Dedifferentiated amniotic fluid mesenchymal stem cell (primary cell): ENCODE measurements around the gene FNIP2.
"Not testable (repeated sequence)": the region's sequence is repeated elsewhere in the genome, so short reads cannot be mapped to it uniquely, and the experiment has no call there.

Experiments
- DNase-seq: peaks from one replicate; pipeline ENCODE4 v3.0.0-alpha.2; 2016; ENCODE audit errors: extremely low spot score

FNIP2 gene

GRCh38 chr4:158793021-158793420 lies 24.2 kb downstream of the FNIP2 start:
- no peak for DNase-seq

DNA sequence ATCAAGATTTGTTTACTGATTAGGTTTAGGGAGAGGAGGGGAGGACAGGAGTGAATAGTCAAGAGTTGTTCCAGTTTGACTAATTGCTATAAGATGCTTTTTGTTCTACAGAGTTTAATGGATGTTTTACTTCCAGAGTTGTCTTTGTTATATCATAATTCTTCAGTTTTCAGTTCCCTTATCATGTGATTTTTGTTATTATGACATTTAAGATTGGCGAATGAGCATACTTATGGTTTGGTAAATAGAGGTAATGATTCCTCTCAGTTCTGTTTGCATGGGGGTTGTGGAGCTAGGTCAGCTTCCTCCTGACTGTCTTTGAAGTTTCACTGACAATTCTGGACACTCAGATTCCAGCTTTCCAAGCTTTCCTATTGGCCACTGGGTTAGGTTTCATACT lies 24.6 kb downstream of the FNIP2 start:
- DNase-seq, result not testable (repeated sequence)

DNA sequence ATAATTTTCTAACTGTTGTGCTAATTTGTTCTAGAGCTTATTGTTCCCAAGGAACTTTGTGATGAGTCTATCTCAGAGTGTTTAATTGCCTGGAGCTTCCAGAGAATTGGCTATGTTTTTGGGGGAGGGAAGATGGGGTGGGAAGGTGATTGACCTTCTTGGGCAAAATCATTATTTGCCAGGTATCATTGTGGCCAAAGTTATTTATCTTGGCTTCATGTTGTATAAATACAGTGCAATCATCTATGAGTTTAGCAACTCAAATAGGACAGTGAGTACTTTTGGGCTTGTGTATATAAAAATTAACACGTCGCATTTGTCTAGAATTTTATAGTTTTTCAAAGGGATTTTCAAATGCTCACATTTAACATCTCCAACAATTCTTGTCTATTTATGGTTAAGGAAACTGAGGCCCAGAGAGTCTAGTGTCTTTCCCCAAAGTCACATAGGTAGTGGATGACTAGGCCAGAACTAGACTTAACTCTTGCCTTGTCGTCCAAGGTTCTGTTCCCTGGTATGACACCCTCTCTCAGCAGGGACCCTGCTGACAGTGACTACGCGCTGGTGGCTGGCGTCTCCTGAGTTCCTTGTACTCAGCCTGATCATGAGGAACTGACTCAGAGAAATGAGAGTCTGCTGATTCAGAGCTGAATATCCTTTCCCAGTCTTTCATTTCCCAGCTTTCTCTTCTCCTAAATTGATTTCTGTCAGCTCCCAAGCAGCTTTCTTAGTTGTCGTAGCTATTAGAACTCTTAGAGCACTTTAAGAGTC lies 27.7 kb downstream of the FNIP2 start:
- DNase-seq, result no peak

DNA sequence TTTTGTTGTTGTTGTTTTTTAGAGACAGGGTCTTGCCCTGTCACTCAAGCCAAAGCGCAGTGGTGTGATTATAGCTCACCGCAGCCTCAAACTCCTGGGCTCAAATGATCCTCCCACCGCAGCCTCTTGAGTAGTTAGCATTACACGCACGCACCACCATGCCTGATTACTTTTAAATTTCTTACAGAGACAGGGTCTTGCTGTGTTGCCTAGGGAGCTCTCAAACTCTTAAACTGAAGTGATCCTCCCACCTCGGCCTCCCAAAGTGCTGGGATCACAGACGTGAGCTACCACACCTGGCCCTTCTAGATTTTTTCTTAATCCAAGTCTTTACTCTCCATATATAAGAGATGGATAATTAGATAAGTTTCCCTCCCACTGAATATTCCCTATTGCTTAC lies 29.2 kb downstream of the FNIP2 start:
- no peak for DNase-seq

DNA sequence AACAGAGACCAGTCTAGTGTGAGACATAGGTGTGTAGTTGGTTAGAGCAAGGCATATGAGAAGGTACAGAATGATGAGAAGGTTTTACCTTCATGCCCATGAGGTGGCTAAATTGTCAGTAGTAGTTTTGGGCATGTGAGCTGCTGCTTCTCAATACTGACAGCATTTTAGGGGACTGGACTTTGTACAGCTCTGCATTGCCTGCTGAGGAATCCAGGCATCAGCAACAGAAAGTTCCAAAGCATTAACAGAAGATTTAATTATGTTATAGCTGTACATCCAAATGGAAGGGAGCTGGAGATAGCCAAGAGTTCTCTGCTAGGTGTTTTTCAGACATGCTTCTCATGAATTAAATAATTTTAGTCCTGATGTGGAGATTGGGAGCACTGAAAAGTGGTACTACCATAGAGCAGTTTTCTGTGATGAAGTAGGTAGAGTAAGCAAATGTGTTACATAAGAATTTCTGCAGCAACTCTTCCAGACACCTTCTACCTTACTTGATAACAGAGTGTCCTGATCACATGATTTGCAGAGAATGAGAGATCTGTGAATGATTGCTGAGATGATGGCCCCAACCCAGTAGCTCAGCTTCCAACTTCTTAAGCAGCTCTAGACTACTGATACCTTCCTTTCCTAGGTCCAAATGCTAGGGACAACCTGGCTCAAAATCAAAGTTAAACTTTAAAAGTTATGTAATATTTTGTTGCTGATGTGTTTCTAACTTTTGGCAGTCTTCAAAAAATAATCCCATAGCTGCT lies 30.4 kb downstream of the FNIP2 start:
- DNase-seq, result no peak

GRCh38 chr4:158799856-158800255 lies 31.0 kb downstream of the FNIP2 start:
- no peak for DNase-seq

DNA sequence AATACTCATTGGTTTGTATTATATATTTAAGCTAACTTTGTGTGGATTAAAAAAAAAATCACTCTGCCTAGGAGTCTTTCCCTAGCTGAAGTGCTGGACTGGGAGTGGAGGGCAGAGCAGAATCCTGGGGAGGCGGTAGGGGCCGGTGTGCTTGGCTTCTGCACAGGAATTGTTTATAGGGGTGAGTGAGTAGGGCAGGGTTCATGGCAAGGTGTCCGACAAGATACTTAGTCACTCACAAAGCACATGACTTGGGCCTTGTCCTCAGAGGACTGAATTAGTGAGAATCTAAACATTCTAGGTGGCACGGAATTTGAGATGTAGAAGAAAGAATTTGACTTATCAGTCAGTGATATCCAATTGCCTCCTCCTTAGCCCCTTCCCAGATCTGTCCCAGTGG lies 32.2 kb downstream of the FNIP2 start:
- no peak for DNase-seq

GRCh38 chr4:158801677-158802076 lies 32.9 kb downstream of the FNIP2 start:
- DNase-seq, result no peak

- DNase-seq, result no peak
Observed at GRCh38 chr4:158802914-158803313, 34.1 kb downstream of the FNIP2 start.

GRCh38 chr4:158805635-158806471 lies 37.0 kb downstream of the FNIP2 start:
- DNase-seq, result no peak

- DNase-seq, result no peak
Observed at GRCh38 chr4:158807691-158808090, 38.9 kb downstream of the FNIP2 start.

DNA sequence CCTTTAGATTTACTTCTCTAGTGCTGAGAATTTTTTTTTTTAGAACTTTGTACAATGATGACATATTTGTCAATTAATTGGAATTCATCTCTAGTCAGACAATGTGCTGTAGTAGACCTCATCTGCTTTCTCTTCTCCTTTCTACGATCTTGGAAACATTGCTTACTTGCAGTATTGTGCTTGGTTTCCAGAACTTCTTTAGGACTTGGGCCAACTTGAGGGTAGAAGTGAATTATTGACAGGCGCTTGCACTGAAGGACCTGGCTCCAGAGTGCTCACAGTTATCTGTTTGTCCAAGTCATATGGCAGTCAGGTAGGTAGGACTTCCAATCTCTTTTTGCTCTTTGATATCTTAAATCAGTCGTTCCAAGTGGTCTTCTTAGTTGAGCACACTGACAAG lies 39.6 kb downstream of the FNIP2 start:
- DNase-seq, result no peak

DNA sequence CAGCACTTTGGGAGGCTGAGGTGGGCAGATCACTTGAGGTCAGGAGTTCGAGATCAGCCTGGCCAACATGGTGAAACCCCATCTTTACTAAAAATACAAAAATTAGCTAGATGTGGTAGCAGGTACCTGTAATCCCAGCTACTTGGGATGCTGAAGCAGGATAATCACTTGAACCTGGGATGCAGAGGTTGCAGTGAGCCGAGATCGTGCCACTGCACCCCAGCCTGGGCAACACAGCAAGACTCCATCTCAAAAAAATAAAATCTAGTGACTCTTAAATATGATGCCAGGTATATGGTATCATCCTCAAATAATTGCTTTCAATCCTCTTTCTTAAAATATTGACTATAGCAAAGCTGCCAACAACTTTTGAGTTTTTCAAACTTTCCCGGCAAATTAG lies 40.4 kb downstream of the FNIP2 start:
- not testable (repeated sequence) for DNase-seq

DNA sequence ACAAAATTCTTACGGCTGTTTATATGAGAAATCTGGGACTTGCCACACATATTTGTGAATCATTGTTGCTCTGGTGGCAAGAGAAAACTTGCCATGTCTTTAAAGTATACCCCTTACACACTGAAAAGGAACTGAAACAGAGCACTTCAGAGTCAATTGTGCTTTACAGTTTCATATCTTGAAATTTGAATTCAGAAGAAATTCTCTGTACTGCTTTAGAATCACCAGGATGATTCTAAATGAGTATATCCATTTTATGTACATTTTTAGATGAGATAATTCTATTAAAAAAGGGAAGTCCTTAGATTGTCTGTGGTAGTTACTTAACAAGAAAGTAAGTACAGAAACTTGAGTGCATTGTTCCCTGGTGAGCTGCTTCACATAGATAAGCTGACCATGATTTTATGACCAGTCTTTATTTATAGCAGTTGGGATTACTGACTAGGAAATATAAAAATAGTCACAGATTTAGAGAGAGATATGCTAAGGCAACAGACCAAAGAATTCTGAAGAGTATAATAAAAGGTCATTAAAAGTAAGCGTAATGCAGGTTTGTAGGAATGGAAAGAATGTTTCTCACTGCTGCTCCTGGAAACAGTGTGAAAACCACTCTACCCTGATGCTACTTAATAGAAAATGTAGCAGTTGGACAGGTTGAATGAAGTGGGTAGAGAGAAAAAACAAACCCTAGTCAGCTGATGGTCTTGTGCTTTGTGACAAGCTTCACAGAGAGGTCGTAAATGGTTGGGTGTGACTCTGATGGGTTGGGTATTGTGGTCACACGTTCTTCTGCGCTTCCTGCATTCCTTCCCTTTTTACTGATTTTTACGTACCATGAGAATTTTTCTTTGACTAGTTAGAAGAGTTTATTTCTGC lies 41.0 kb downstream of the FNIP2 start:
- peak; percentile 59 for DNase-seq

GRCh38 chr4:158810487-158811215 lies 41.8 kb downstream of the FNIP2 start:
- DNase-seq, result peak; percentile 88

- no peak for DNase-seq
Observed at GRCh38 chr4:158811216-158811540, 42.4 kb downstream of the FNIP2 start.

GRCh38 chr4:158811704-158812103 lies 42.9 kb downstream of the FNIP2 start:
- DNase-seq, result no peak

DNA sequence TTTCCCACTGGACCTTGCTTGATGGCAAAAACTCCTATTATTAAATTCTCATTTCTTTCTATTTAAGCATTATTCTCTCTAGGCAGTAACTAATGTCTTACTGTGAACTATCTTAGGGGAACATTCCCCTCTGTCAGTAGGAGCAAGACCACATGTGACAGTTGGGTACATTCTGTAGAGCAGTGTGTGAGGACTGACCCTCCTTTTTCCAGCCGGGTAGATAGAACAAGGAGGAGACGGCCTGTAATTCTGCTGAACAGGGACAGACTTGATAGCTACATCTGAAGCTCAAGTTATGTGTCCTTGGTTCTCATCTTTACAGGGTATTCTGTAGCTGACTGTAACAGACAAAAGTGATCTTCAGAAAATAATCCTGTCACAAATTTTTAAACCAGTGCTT lies 43.3 kb downstream of the FNIP2 start:
- DNase-seq, result no peak

- no peak for DNase-seq
Observed at GRCh38 chr4:158812543-158812942, 43.7 kb downstream of the FNIP2 start.

DNA sequence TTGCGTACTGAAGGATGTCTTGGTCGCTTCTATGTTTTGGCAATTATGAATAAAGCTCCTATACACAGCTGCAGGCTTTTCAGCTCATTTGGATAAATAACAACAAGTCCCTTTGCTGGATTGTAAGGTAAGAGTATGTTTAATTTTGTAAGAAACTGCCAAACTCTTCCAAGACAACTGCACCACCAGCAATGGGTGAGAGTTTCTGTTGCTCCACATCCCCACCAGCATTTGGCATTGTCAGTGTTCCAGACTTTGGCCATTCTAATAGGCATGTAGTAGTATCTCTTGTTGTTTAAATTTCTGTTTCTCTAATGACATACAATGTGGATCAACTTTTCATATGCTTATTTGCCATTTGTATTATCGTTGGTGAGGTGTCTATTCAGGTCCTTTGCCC lies 44.3 kb downstream of the FNIP2 start:
- DNase-seq, result no peak

DNA sequence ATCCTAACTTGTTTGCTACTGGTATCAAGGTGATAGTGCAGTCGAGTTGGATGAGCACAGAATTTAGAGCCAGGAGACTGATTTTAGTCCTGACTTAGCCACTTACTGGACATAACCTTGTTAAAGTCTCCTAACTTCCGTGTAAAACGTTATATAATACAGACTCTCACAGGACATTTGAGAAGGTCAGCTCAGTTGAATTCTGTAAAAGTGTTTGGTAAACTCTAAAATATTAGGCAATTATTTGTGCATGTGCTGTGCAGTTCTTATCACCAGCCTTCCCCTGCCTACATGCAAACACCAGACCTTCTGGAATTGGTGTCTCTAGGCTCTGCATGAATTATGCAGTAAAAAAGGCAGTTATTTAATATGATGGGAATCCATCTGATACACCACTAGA lies 45.4 kb downstream of the FNIP2 start:
- no peak for DNase-seq
